HepG2 (cell line): ENCODE data around the gene MAN1A2. TPM values are rescaled to one million over a fixed set of nuclear protein-coding genes. Genes with fewer than 3 reads are reported as not detected.

Experiments used
- ATAC-seq: fragments of 200-7000 bp; cut with Tn5 transposase; 3 replicates; pipeline ENCODE4 v1.9.1; 2020; ENCODE audit warnings: mild to moderate bottlenecking, moderate library complexity
- BruUV-seq: library from RNA; stranded (reverse); fragments of 400-500 nt; replicated peaks from 2 replicates; lab custom pipeline; 2021; lab: Mats Ljungman, UMichigan
- CTCF ChIA-PET: fragments of 300-600 bp; formaldehyde crosslinking; extraction: SDS; loops from one replicate; lab custom pipeline; 2021; ENCODE audit warnings: low total read pairs, inconsistent platforms, low intra/inter-chr PET ratio; lab: Yijun Ruan, JAX
- POLR2A ChIA-PET: fragments of 350-600 bp; sonication (Branson Sonifier 250); formaldehyde crosslinking; loops from one replicate; lab custom pipeline; 2020; ENCODE audit warnings: antibody characterized with exemption, inconsistent platforms; lab: Yijun Ruan, JAX
- DNase-seq: peaks from one replicate; pipeline ENCODE4 v3.0.0-alpha.2; 2015; ENCODE audit warnings: low spot score
- FAIRE-seq: peaks from 3 replicates; lab custom pipeline; 2011; peaks lifted over from hg19 to GRCh38; lab: Jason Lieb, UNC
- H2AFZ ChIP-seq: one replicate; pipeline ENCODE4 v1.6.1; 2011; ENCODE audit warnings: low read length, inconsistent platforms
- H3K27ac ChIP-seq: fragments of 300-600 bp; 3 replicates; pipeline ENCODE4 v1.8.0; 2011; ENCODE audit warnings: mixed run types, mild to moderate bottlenecking, mixed read lengths, low read length, inconsistent platforms; ENCODE audit not compliant: insufficient read depth; ENCODE audit errors: extremely low read length
- H3K27me3 ChIP-seq, 2 experiments: fragments of 200-600 bp in 1 of 2; 2 replicates in 1 of 2; 3 replicates in 1 of 2; pipeline versions ENCODE4 v1.6.0 to v1.8.0; 2011; ENCODE audit warnings: low read length in 2 of 2, mild to moderate bottlenecking in 2 of 2, moderate library complexity in 2 of 2, inconsistent platforms in 1 of 2; ENCODE audit not compliant: insufficient read depth in 2 of 2, control insufficient read depth in 1 of 2
- H3K36me3 ChIP-seq, 2 experiments: fragments of 200-600 bp in 1 of 2; replicated peaks in 1 of 2; 2 replicates in 1 of 2; 3 replicates in 1 of 2; pipeline versions ENCODE4 v1.5.1 to v1.8.0; 2011; ENCODE audit warnings: low read length in 2 of 2, inconsistent platforms in 1 of 2; ENCODE audit not compliant: insufficient read depth in 2 of 2, control insufficient read depth in 1 of 2
- H3K4me1 ChIP-seq: 2 replicates; pipeline ENCODE4 v1.5.1; 2012; ENCODE audit warnings: low read length, inconsistent platforms; ENCODE audit not compliant: insufficient read depth
- H3K4me2 ChIP-seq: 2 replicates; pipeline ENCODE4 v1.6.0; 2011; ENCODE audit warnings: low read depth, low read length, inconsistent platforms
- H3K4me3 ChIP-seq, 3 experiments: fragments of 200-600 bp in 1 of 3; sonication (generic), shearing (Covaris generic) in 1 of 3; replicated peaks in 1 of 3; 2 replicates each; pipeline ENCODE4 v1.5.1; 2011 to 2016; ENCODE audit warnings: low read length in 3 of 3, inconsistent platforms in 2 of 3, low read depth in 2 of 3, mild to moderate bottlenecking in 2 of 3, control low read depth in 1 of 3, mixed read lengths in 1 of 3; ENCODE audit not compliant: insufficient read depth in 1 of 3
- H3K79me2 ChIP-seq: one replicate; pipeline ENCODE4 v1.6.1; 2011; ENCODE audit warnings: low read length, inconsistent platforms; ENCODE audit not compliant: insufficient read depth
- H3K9ac ChIP-seq: 2 replicates; pipeline ENCODE4 v1.6.0; 2011; ENCODE audit warnings: mild to moderate bottlenecking, low read depth, low read length, inconsistent platforms; ENCODE audit not compliant: insufficient read depth
- H3K9me3 ChIP-seq: 2 replicates; pipeline ENCODE4 v1.5.1; 2012; ENCODE audit warnings: mild to moderate bottlenecking, low read length
- H4K20me1 ChIP-seq: 2 replicates; pipeline ENCODE4 v1.6.0; 2011; ENCODE audit warnings: inconsistent platforms, mild to moderate bottlenecking, low read length, moderate library complexity; ENCODE audit not compliant: insufficient read depth
- EED ChIP-seq: sonication (generic); formaldehyde crosslinking; IDR thresholded peaks from 2 replicates; pipeline ENCODE4 v1.5.0; 2020; ENCODE audit warnings: mild to moderate bottlenecking, missing genetic modification reagents
- ETV6 ChIP-seq: sonication (generic); formaldehyde crosslinking; conservative IDR thresholded peaks from 2 replicates; pipeline ENCODE4 v1.4.0; 2020; ENCODE audit warnings: missing genetic modification reagents
- HNF4A ChIP-seq: sonication (generic); formaldehyde crosslinking; IDR thresholded peaks from 2 replicates; pipeline ENCODE4 v1.4.0; 2020; ENCODE audit warnings: missing genetic modification reagents
- HNRNPLL ChIP-seq: fragments of 200-400 bp; formaldehyde crosslinking; IDR thresholded peaks from 2 replicates; pipeline ENCODE4 v1.6.1; 2017; ENCODE audit warnings: mild to moderate bottlenecking, low read depth, low read length; ENCODE audit not compliant: poor library complexity, severe bottlenecking
- TRAFD1 ChIP-seq: sonication (generic); formaldehyde crosslinking; IDR thresholded peaks from 2 replicates; pipeline ENCODE4 v1.5.1; 2020; ENCODE audit warnings: missing genetic modification reagents, mild to moderate bottlenecking, borderline replicate concordance
- ZKSCAN5 ChIP-seq: sonication (generic); formaldehyde crosslinking; IDR thresholded peaks from 2 replicates; pipeline ENCODE4 v1.5.1; 2020; ENCODE audit warnings: mild to moderate bottlenecking, missing genetic modification reagents
- ZNF20 ChIP-seq: sonication (generic); formaldehyde crosslinking; IDR thresholded peaks from 2 replicates; pipeline ENCODE4 v1.4.0; 2020; ENCODE audit warnings: mild to moderate bottlenecking, moderate library complexity, missing genetic modification reagents
- ZNF350 ChIP-seq: sonication (generic); formaldehyde crosslinking; IDR thresholded peaks from 2 replicates; pipeline ENCODE4 v1.4.0; 2020; ENCODE audit warnings: mild to moderate bottlenecking, low read depth, missing genetic modification reagents, borderline replicate concordance
- ZNF550 ChIP-seq: sonication (generic); formaldehyde crosslinking; IDR thresholded peaks from 2 replicates; pipeline ENCODE4 v1.4.0; 2020; ENCODE audit warnings: mild to moderate bottlenecking, missing genetic modification reagents, borderline replicate concordance
- ZNF589 ChIP-seq: sonication (generic); formaldehyde crosslinking; conservative IDR thresholded peaks from 2 replicates; pipeline ENCODE4 v1.8.0; 2022; ENCODE audit warnings: mild to moderate bottlenecking, moderate library complexity, missing genetic modification reagents
- ZNF660 ChIP-seq: sonication (generic); formaldehyde crosslinking; IDR thresholded peaks from 2 replicates; pipeline ENCODE4 v1.5.1; 2020; ENCODE audit warnings: mild to moderate bottlenecking, low read depth, missing genetic modification reagents, borderline replicate concordance
- ZNF839 ChIP-seq: sonication (generic); formaldehyde crosslinking; IDR thresholded peaks from 2 replicates; pipeline ENCODE4 v1.4.0; 2020; ENCODE audit warnings: missing genetic modification reagents, mild to moderate bottlenecking, borderline replicate concordance
- ZSCAN29 ChIP-seq: sonication (generic); formaldehyde crosslinking; conservative IDR thresholded peaks from 2 replicates; pipeline ENCODE4 v1.4.0; 2020; ENCODE audit warnings: mild to moderate bottlenecking, missing genetic modification reagents
- WGBS: methylation state at CpG from one replicate; pipeline ENCODE4 v1.1.6; 2017; ENCODE audit warnings: low lambda C conversion rate; 5-methylcytosine and 5-hydroxymethylcytosine counted together
- in situ Hi-C: cut with HindIII; loops from 2 replicates; pipeline ENCODE4 v1.10.0; 2017; ENCODE audit warnings: low pct_unique_long_range_greater_than_20kb; ENCODE audit not compliant: extremely low pct_ligation_motif_present
- intact Hi-C: fragments of 100-400 bp; cut with micrococcal nuclease; formaldehyde crosslinking; loops from one replicate; pipeline ENCODE4 v1.10.0; 2022; ENCODE audit not compliant: unreplicated experiment
- polyA plus RNA-seq, 8 experiments: library from polyadenylated mRNA; depleted of rRNA in 3 of 8; stranded (reverse) in 7 of 8; unstranded in 1 of 8; fragments of >200 nt; fragmentation: Illumina TruSeq in 4 of 8; extraction: Trizol in 4 of 8; gene quantifications; 2 replicates each; pipeline versions ENCODE4 v1.2.1 to v1.2.3, GENCODE V29; 2011 to 2016; ENCODE audit warnings: low read depth in 4 of 8, missing spikeins in 1 of 8, mixed read lengths in 1 of 8; ENCODE audit not compliant: insufficient read depth in 1 of 8
- total RNA-seq, 5 experiments: library from RNA; depleted of rRNA; stranded (reverse); fragments of >200 nt; fragmentation: Illumina TruSeq; extraction: Trizol; gene quantifications; 2 replicates each; pipeline ENCODE4 v1.2.3, GENCODE V29; 2016; ENCODE audit warnings: low read depth in 1 of 5
- TF ChIP-seq, protein P1 (sequence below): IDR thresholded peaks from 2 replicates; pipeline ENCODE4 v1.6.1; 2016; ENCODE audit warnings: low read depth, missing genetic modification reagents, missing compliant biosample characterization

MAN1A2 gene
- total and polyA plus RNA-seq, 2 of the 13 experiments (the other 11 are each of a cell fraction or from before 2014, with no cell fraction given): 8.0 to 19.9 TPM

GRCh38 chr1:117318011-117318410 lies 49.2 kb upstream of the MAN1A2 start (continued):
- TF ChIP-seq, protein P1, sequence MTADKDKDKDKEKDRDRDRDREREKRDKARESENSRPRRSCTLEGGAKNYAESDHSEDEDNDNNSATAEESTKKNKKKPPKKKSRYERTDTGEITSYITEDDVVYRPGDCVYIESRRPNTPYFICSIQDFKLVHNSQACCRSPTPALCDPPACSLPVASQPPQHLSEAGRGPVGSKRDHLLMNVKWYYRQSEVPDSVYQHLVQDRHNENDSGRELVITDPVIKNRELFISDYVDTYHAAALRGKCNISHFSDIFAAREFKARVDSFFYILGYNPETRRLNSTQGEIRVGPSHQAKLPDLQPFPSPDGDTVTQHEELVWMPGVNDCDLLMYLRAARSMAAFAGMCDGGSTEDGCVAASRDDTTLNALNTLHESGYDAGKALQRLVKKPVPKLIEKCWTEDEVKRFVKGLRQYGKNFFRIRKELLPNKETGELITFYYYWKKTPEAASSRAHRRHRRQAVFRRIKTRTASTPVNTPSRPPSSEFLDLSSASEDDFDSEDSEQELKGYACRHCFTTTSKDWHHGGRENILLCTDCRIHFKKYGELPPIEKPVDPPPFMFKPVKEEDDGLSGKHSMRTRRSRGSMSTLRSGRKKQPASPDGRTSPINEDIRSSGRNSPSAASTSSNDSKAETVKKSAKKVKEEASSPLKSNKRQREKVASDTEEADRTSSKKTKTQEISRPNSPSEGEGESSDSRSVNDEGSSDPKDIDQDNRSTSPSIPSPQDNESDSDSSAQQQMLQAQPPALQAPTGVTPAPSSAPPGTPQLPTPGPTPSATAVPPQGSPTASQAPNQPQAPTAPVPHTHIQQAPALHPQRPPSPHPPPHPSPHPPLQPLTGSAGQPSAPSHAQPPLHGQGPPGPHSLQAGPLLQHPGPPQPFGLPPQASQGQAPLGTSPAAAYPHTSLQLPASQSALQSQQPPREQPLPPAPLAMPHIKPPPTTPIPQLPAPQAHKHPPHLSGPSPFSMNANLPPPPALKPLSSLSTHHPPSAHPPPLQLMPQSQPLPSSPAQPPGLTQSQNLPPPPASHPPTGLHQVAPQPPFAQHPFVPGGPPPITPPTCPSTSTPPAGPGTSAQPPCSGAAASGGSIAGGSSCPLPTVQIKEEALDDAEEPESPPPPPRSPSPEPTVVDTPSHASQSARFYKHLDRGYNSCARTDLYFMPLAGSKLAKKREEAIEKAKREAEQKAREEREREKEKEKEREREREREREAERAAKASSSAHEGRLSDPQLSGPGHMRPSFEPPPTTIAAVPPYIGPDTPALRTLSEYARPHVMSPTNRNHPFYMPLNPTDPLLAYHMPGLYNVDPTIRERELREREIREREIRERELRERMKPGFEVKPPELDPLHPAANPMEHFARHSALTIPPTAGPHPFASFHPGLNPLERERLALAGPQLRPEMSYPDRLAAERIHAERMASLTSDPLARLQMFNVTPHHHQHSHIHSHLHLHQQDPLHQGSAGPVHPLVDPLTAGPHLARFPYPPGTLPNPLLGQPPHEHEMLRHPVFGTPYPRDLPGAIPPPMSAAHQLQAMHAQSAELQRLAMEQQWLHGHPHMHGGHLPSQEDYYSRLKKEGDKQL (CRISPR knock-in tag): no peak
- TF ChIP-seq ZNF660 (CRISPR knock-in tag) (no peak), HNRNPLL (no peak), ETV6 (CRISPR knock-in tag) (no peak), ZNF20 (no peak)

DNA sequence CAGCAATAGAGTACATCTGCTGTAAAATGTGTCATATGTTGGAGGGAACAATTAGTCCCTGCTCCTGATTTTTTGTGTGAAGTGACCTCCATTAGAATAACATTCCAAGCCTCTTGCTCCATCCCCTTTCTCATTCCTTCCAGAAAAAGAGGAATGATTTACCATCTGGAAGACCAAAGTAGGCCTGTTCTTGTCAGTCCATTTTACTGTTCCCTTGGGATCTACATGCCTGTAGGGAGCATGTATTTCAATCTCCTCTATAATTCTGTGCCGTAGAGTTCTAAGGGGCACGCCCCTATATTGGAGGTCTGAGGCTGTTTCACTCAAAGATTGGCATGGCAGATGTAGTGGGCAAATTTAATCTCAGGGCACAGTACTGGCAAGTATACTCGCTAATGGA lies 48.8 kb upstream of the MAN1A2 start:
- Histone ChIP-seq H3K4me1 (no peaks in the 10 kb centered on the region), H3K4me2 (no peak overlapping the region), H3K36me3 (no peaks in the 10 kb centered on the region), H3K27me3 (no peaks in the 10 kb centered on the region; a peak in 2 of 5 replicates), H3K9me3 (no peaks in the 10 kb centered on the region), H3K27ac (no peak overlapping the region), H2AFZ (no peak overlapping the region), H3K4me3 (no peak overlapping the region), H3K9ac (no peak overlapping the region), H3K79me2 (no peaks in the 10 kb centered on the region), H4K20me1 (no peaks in the 10 kb centered on the region)
- ChIA-PET CTCF (no interaction called here), POLR2A (no interaction called here)
- intact Hi-C loops (no loop called here), in situ Hi-C loops (no loop called here)
- FAIRE-seq (no peak), ATAC-seq (no peak), DNase-seq (no peak)
- no TSS peak for BruUV-seq
- 31% methylated on average over 3 of the region's 3 CpGs for WGBS
- TF ChIP-seq HNF4A (CRISPR knock-in tag): no peak
- no peak for TF ChIP-seq ZNF839 (CRISPR knock-in tag)
- no peak for TF ChIP-seq ZKSCAN5 (CRISPR knock-in tag)
- no peak for TF ChIP-seq ZNF350 (CRISPR knock-in tag)
- no peak for TF ChIP-seq TRAFD1 (CRISPR knock-in tag)
- no peak for TF ChIP-seq ZSCAN29
- TF ChIP-seq ZNF550 (CRISPR knock-in tag): no peak
- TF ChIP-seq EED (CRISPR knock-in tag): no peak
- no peak for TF ChIP-seq ZNF589 (CRISPR knock-in tag)
